LNCAP (cell line): ENCODE measurements around the gene BET1.

Experiments
- TF ChIP-seq, protein P1 (sequence below): fragments of 450-650 bp; IDR thresholded peaks from 2 replicates; pipeline ENCODE4 v1.5.1; 2017; ENCODE audit warnings: mild to moderate bottlenecking

Gene BET1, protein sequence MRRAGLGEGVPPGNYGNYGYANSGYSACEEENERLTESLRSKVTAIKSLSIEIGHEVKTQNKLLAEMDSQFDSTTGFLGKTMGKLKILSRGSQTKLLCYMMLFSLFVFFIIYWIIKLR

GRCh38 chr7:94004024-94004951 is at the start of gene BET1:
TSS of gene BET1 (minus strand) at chr7:94004355. CDS start at chr7:94004216, 139 bp downstream.
- TF ChIP-seq, protein P1, sequence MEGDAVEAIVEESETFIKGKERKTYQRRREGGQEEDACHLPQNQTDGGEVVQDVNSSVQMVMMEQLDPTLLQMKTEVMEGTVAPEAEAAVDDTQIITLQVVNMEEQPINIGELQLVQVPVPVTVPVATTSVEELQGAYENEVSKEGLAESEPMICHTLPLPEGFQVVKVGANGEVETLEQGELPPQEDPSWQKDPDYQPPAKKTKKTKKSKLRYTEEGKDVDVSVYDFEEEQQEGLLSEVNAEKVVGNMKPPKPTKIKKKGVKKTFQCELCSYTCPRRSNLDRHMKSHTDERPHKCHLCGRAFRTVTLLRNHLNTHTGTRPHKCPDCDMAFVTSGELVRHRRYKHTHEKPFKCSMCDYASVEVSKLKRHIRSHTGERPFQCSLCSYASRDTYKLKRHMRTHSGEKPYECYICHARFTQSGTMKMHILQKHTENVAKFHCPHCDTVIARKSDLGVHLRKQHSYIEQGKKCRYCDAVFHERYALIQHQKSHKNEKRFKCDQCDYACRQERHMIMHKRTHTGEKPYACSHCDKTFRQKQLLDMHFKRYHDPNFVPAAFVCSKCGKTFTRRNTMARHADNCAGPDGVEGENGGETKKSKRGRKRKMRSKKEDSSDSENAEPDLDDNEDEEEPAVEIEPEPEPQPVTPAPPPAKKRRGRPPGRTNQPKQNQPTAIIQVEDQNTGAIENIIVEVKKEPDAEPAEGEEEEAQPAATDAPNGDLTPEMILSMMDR, result no peak

DNA sequence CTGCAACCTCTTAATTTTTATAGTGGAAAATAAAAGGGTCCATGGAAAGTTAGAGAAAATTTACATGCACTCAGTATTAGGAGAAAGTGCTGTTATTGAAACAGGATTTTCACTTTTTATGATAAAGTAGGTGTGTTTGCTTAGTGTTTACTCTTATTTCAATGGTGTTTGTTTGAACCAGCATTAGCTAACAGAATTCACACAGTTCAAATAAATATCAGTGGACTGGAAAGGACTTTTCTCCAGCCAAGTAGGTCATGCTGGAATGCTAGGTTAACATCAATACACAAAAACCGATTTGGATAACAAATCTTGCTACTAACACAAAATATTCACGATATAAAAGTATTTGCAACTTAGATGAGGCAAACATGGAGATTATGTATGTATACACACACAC is 49.4 kb upstream of the BET1 start:
- TF ChIP-seq, protein P1, result no peak

- TF ChIP-seq, protein P1, result no peak
These were observed 48.4 kb upstream of the BET1 start for GRCh38 chr7:94052398-94053180.

DNA sequence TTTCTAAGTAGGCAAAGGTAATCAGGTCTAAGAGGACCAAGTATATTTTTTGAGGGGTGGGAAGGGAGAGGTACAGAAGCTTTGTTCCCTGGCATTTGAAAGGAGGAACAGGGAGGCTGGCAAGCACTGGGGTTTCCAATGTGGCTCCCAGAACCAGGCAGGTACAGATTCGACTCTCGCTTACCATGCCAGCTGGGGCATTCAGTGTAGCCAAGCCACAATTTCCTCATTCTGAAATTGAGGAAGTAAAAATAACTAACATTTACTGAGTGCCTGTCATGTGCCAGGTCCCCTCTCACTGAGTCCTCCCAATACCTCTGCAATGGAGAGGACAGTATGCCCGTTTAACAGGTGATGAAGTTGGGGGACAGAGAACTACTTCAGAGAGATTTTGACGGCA is 45.9 kb upstream of the BET1 start:
- TF ChIP-seq, protein P1, result no peak

DNA sequence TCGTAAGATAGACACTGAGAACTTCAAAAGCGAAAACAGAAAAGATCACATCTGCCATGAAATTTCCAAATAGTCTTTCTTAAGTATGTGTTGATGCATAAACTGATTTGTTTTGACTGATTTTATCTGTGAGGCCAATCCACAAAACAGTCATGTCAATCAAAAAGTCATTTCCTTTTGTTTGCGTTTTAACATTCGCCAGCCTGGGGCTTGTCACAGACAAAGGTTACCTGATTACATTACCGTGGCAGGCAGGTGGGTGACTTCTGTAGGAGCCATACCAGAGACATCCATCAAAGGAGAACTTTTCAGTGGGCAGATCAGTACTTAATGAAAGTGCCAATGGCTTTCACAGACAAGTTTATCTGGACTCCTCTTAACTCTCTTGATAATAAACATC is 45.5 kb upstream of the BET1 start:
- TF ChIP-seq, protein P1, result no peak

GRCh38 chr7:94048755-94049154 is 44.6 kb upstream of the BET1 start:
- TF ChIP-seq, protein P1, result no peak

DNA sequence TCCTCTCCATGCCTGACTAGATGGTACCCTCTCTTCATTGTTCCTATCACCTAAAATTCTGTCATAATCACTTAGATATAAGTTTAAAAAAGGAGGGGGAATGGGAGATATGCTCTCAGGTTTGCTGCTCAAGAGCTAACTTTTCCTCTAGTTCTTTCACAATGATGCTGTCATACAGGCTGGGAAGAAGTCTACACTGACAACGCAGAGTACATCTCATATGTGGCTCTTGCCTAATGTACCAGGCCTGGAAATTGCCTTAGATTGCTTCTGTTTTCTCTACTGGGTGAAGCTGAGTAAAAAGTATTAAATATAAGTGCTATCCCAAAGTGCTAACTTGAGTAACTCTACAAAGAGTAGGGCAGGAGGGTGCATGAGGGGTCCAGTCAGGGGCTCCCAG is 43.8 kb upstream of the BET1 start:
- TF ChIP-seq, protein P1, result no peak
